Suprapubic skin (tissue), 4 donors: ENCODE data around the gene CFAP74. TPM values are rescaled to one million over a fixed set of nuclear protein-coding genes. Genes with fewer than 3 reads are reported as not detected.

Experiments used
- DNase-seq, 2 donors: peaks; one replicate each; pipeline ENCODE4 v3.0.0-alpha.2; 2019; ENCODE audit warnings: low spot score in 2 of 2
- H3K27ac ChIP-seq: fragments of 200-600 bp; sonication (generic); one replicate; pipeline ENCODE4 v1.5.1; 2019
- H3K27me3 ChIP-seq: fragments of 200-600 bp; sonication (generic); one replicate; pipeline ENCODE4 v1.5.1; 2019
- H3K36me3 ChIP-seq: fragments of 200-600 bp; sonication (generic); one replicate; pipeline ENCODE4 v1.5.1; 2019
- H3K4me1 ChIP-seq: fragments of 200-600 bp; sonication (generic); one replicate; pipeline ENCODE4 v1.5.1; 2019
- H3K4me3 ChIP-seq: fragments of 200-600 bp; sonication (generic); one replicate; pipeline ENCODE4 v1.5.1; 2019; ENCODE audit warnings: mild to moderate bottlenecking
- H3K9me3 ChIP-seq: fragments of 200-600 bp; sonication (generic); one replicate; pipeline ENCODE4 v1.5.1; 2019
- EP300 ChIP-seq: sonication (generic); formaldehyde crosslinking; IDR thresholded peaks from one replicate; pipeline ENCODE4 v1.6.1; 2017; ENCODE audit warnings: antibody characterized with exemption
- POLR2A ChIP-seq, 2 donors: fragments of 450-650 bp; IDR thresholded peaks; one replicate each; pipeline ENCODE4 v1.6.1; 2017; ENCODE audit warnings: antibody characterized with exemption in 2 of 2, mild to moderate bottlenecking in 2 of 2, moderate library complexity in 2 of 2
- POLR2AphosphoS5 ChIP-seq, 3 donors: sonication (generic); formaldehyde crosslinking; IDR thresholded peaks; one replicate each; pipeline ENCODE4 v1.6.1; 2017; ENCODE audit warnings: antibody characterized with exemption in 3 of 3
- WGBS: methylation state at CpG from one replicate; pipeline ENCODE4 v1.1.5; 2018; 5-methylcytosine and 5-hydroxymethylcytosine counted together
- total RNA-seq, 4 donors: library from RNA; depleted of rRNA; stranded (reverse); fragments of >200 nt; gene quantifications; one replicate each; pipeline ENCODE4 v1.1.0, GENCODE V29; 2016
- TF ChIP-seq, protein P1 (sequence below), 2 donors: fragments of 200-600 bp in 1 of 2; fragments of 450-650 bp in 1 of 2; sonication (generic) in 1 of 2; IDR thresholded peaks; one replicate each; pipeline ENCODE4 v1.5.1; 2016 to 2019; ENCODE audit warnings: antibody characterized with exemption in 2 of 2, mild to moderate bottlenecking in 1 of 2, moderate library complexity in 1 of 2

CFAP74 gene
- total RNA-seq, 4 donors from 2014 or later: not detected

DNA sequence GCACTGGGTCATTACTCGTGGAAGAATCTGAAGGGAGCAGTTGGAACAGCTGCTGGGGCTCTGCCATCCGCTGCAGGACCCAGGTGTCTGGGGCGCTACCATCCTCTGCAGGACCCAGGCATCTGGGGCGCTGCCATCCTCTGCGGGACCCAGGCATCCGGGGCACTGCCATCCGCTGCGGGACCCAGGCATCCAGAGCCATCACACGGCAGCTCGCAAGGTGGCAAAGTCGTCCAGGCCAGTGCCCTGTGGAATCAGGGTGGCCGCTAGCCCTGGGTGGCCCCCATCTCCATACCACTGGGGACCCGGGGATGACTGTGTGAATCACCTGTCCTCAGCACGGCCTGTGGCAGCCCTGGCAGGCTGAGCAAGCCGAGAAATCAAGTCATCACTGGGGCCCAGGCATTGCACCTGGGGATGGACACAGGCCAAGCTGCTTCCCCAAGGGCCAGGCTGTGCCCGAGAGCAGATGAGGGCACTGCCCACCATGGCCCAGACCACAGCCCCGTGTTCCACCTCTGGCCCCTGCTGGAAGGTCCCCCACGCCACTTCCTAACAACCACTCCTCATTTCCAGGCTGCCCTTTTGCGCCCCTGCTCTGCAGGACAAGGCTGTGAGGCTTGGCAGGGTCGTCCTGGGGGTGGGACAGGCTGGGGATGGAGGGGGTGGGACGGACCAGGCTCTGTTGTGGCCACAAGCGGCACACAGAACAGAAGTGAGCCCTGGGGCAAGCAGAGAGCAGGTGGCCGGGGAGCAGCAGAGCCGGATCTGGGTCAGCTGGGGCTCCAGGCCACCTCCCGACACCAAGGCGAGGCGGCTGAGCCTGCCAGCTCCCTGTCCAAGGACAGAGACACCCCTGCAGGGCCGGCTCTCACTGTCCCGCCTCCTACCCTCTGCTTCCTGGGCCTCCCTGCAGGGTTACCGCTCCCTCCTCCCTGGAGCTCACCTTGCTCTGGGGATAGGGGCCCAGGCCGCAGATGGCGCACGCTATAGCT is 28.3 kb upstream of the CFAP74 start:
- DNase-seq: no peak
- no peak overlapping the region for H3K27ac ChIP-seq
- TF ChIP-seq, protein P1, sequence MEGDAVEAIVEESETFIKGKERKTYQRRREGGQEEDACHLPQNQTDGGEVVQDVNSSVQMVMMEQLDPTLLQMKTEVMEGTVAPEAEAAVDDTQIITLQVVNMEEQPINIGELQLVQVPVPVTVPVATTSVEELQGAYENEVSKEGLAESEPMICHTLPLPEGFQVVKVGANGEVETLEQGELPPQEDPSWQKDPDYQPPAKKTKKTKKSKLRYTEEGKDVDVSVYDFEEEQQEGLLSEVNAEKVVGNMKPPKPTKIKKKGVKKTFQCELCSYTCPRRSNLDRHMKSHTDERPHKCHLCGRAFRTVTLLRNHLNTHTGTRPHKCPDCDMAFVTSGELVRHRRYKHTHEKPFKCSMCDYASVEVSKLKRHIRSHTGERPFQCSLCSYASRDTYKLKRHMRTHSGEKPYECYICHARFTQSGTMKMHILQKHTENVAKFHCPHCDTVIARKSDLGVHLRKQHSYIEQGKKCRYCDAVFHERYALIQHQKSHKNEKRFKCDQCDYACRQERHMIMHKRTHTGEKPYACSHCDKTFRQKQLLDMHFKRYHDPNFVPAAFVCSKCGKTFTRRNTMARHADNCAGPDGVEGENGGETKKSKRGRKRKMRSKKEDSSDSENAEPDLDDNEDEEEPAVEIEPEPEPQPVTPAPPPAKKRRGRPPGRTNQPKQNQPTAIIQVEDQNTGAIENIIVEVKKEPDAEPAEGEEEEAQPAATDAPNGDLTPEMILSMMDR (IDR thresholded peaks at IDR 0.05): no peak
- TF ChIP-seq EP300 (no peak), POLR2A (IDR thresholded peaks at IDR 0.05) (no peak), POLR2AphosphoS5 (IDR thresholded peaks at IDR 0.05) (no peak)
- 87% methylated on average over 11 of the region's 33 CpGs for WGBS
- H3K36me3 ChIP-seq: no peaks in the 10 kb centered on the region
- no peak overlapping the region for H3K4me3 ChIP-seq
- peaks cover 29% of the 10 kb centered on the region for H3K27me3 ChIP-seq
- no peaks in the 10 kb centered on the region for H3K9me3 ChIP-seq
- H3K4me1 ChIP-seq: peaks cover 5% of the 10 kb centered on the region

DNA sequence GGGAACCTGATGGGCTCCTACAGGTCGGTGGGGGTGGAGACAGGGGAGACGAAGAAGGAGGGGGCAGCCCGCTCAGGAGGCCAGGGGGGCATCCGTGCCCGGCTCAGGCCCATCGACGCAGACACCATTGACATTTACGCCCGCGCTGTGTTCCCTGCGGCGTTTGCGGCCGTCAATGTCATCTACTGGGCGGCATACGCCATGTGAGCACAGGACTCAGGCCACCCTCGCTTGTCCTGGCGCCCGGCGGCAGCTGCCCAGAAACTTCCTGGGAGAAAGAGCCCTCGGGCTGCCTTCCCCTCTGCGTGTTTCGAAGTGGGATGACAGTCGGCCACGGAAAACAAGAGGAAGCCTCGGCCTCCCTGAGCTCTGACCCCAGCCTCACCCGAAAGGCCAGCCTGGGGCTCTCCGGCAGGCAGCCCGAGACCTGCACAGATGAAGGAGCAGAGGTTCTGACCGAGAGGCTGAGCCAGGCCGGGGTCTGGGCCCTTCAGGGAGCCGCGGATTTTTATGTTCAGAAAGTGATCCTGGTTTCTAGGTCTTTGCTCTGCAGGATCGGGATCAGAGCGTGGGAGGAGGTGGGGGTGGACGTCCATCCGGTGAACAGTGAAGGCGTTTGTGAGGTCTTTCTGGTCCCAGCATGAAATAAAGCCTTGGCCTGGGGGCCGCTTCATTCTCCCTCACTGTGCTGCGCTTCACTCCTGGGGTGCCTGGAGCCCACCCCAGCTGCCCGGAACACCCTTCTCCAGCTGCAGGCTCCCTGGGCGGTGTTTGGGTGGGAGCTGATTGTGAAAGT is 26.7 kb upstream of the CFAP74 start:
- DNase-seq: no peak
- Histone ChIP-seq H3K27ac (no peak overlapping the region), H3K4me1 (peaks cover 8% of the 10 kb centered on the region), H3K9me3 (no peaks in the 10 kb centered on the region), H3K27me3 (peaks cover 29% of the 10 kb centered on the region), H3K4me3 (no peak overlapping the region), H3K36me3 (no peaks in the 10 kb centered on the region)
- no peak for TF ChIP-seq EP300
- WGBS: 89% methylated on average over 41 of the region's 42 CpGs

DNA sequence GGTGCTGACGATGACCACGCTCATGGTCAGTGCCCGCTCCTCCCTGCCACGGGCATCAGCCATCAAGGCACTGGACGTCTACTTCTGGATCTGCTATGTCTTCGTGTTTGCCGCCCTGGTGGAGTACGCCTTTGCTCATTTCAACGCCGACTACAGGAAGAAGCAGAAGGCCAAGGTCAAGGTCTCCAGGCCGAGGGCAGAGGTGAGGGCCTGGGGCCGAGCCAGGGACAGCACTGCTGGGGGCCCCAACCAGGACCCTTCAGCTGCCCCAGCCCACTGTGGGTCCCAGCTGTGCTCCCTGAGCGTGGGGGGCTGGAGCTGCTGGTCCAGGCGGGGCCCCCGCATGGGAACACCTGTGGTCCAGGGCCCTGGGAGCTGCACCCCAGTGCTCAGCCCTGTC is 26.0 kb upstream of the CFAP74 start:
- H3K4me1 ChIP-seq: peaks cover 8% of the 10 kb centered on the region
- 90% methylated on average over 8 of the region's 15 CpGs for WGBS
- no peak for DNase-seq
- no peaks in the 10 kb centered on the region for H3K36me3 ChIP-seq
- H3K9me3 ChIP-seq: no peaks in the 10 kb centered on the region
- H3K27ac ChIP-seq: no peak overlapping the region
- no peak overlapping the region for H3K4me3 ChIP-seq
- TF ChIP-seq EP300: no peak
- TF ChIP-seq, protein P1 (IDR thresholded peaks at IDR 0.05): no peak
- TF ChIP-seq POLR2AphosphoS5 (IDR thresholded peaks at IDR 0.05): no peak
- no peak for TF ChIP-seq POLR2A (IDR thresholded peaks at IDR 0.05)
- H3K27me3 ChIP-seq: peaks cover 32% of the 10 kb centered on the region

DNA sequence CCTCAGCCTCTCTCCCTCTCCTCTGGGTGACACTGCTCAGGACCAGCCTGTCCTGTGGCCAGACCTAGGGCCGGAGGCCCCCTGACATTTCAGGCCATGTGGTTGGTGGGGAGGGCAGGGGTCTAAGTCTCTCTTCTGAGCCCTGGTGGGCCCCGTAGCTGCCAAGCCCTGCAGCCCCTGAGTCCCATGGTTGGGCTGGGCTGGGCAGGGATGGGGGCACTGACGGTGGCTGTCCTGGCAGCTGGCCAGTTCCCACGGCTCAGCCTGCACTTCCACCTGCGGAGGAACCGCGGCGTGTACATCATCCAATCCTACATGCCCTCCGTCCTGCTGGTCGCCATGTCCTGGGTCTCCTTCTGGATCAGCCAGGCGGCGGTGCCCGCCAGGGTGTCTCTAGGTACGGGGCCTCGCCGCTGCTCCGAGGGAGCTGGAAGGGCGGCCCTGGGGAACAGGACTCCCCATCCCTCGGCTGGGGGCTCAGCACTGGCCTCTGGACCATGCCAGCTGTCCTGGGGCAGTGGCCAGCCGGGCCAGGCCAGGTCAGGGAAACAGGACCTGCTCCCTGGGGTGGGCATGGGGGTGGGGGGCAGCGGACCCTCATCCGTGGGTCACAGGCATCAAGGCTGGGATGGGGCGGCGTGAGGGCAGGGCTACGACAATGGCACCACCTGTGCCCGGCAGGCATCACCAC is 25.4 kb upstream of the CFAP74 start:
- TF ChIP-seq POLR2AphosphoS5 (IDR thresholded peaks at IDR 0.05): no peak
- TF ChIP-seq, protein P1 (IDR thresholded peaks at IDR 0.05): no peak
- no peak for TF ChIP-seq POLR2A (IDR thresholded peaks at IDR 0.05)
- TF ChIP-seq EP300: no peak
- DNase-seq: no peak
- WGBS: no CpG with 5 or more reads among the region's 26 CpGs
- Histone ChIP-seq H3K27ac (no peak overlapping the region), H3K36me3 (no peaks in the 10 kb centered on the region), H3K9me3 (no peaks in the 10 kb centered on the region), H3K4me1 (peaks cover 8% of the 10 kb centered on the region), H3K27me3 (peaks cover 37% of the 10 kb centered on the region), H3K4me3 (no peak overlapping the region)

DNA sequence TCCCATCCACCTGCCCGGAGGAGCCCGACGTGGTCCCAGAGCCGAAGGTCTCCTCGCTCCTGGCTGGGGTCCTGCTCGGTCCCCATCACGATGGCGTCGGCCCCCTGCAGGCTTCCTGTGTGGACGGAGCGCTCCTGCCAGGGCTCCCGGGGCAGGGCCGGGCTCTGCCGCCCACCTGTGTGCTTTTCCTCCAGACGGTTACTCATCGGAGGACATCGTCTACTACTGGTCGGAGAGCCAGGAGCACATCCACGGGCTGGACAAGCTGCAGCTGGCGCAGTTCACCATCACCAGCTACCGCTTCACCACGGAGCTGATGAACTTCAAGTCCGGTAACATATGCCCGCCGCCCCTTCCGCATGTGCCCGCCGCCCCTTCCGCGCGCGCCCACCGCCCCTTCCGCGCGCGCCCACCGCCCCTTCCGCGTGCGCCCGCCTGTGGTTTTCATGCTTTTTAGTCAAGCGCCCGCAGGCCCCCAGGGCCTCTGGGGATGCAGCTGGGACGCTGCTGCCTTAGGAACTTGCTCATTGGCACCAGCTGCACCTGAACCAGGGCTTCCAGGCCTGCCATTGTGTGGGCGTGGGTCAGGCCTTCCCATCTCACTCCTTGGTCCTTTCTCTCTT is 24.5 kb upstream of the CFAP74 start:
- DNase-seq: no peak
- H3K36me3 ChIP-seq: no peaks in the 10 kb centered on the region
- H3K27ac ChIP-seq: no peak overlapping the region
- TF ChIP-seq EP300 (no peak), POLR2AphosphoS5 (IDR thresholded peaks at IDR 0.05) (no peak), POLR2A (IDR thresholded peaks at IDR 0.05) (no peak)
- TF ChIP-seq, protein P1 (IDR thresholded peaks at IDR 0.05): no peak
- no peaks in the 10 kb centered on the region for H3K9me3 ChIP-seq
- H3K27me3 ChIP-seq: peaks cover 40% of the 10 kb centered on the region
- H3K4me1 ChIP-seq: peaks cover 8% of the 10 kb centered on the region
- H3K4me3 ChIP-seq: no peak overlapping the region
- WGBS: 88% methylated on average over 33 of the region's 46 CpGs
